Gastroesophageal sphincter (tissue), 3 donors: ENCODE data around the gene SHISAL1.

ENCODE experiments used
- EP300 ChIP-seq: sonication (generic); formaldehyde crosslinking; IDR thresholded peaks from one replicate; pipeline ENCODE4 v1.6.1; 2017; ENCODE audit warnings: antibody characterized with exemption, mild to moderate bottlenecking
- POLR2A ChIP-seq, 2 donors: fragments of 450-650 bp; IDR thresholded peaks; one replicate each; pipeline ENCODE4 v1.6.1; 2017; ENCODE audit warnings: antibody characterized with exemption in 2 of 2, mild to moderate bottlenecking in 2 of 2, moderate library complexity in 1 of 2
- POLR2AphosphoS5 ChIP-seq: sonication (generic); formaldehyde crosslinking; IDR thresholded peaks from one replicate; pipeline ENCODE4 v1.6.1; 2017; ENCODE audit warnings: antibody characterized with exemption
- TF ChIP-seq, protein P1 (sequence below), 4 experiments: fragments of 200-600 bp in 2 of 4; fragments of 450-650 bp in 2 of 4; sonication (generic) in 1 of 4; IDR thresholded peaks; one replicate each; pipeline ENCODE4 v1.5.1; 2017 to 2019; ENCODE audit warnings: antibody characterized with exemption in 4 of 4, mild to moderate bottlenecking in 2 of 4, moderate library complexity in 2 of 4

DNA sequence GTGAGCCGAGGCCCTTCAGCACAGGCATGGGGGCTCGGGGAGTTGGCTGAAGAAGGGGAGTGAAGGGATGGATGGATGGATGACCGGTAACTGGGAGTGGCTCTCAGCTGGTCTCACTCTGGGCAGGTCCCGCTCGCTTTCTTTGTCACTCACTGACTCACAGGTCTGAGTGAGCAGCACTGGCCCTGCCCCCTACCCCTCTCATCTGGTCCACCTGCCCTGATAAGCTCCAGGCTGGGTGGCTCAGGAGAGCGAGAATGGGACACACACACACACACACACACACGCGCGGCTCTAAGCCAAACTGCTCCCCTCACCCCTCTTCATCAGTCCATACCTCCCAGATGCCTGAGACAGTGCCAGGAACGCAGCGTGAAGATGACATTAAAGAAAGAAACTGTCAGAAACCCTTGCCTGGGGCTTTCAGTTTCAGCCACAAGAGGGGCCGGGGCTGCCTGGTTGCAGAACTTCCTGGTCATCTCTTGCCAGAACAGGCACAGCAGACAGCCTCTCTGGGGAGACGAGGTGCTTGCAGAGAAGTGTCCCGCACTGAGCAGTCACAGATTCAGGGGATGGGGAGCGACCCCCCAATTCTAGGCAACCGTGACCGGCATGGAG is 16.5 kb upstream of the SHISAL1 start:
- TF ChIP-seq POLR2AphosphoS5, result no peak
- TF ChIP-seq, protein P1, sequence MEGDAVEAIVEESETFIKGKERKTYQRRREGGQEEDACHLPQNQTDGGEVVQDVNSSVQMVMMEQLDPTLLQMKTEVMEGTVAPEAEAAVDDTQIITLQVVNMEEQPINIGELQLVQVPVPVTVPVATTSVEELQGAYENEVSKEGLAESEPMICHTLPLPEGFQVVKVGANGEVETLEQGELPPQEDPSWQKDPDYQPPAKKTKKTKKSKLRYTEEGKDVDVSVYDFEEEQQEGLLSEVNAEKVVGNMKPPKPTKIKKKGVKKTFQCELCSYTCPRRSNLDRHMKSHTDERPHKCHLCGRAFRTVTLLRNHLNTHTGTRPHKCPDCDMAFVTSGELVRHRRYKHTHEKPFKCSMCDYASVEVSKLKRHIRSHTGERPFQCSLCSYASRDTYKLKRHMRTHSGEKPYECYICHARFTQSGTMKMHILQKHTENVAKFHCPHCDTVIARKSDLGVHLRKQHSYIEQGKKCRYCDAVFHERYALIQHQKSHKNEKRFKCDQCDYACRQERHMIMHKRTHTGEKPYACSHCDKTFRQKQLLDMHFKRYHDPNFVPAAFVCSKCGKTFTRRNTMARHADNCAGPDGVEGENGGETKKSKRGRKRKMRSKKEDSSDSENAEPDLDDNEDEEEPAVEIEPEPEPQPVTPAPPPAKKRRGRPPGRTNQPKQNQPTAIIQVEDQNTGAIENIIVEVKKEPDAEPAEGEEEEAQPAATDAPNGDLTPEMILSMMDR (IDR thresholded peaks at IDR 0.05), result no peak
- TF ChIP-seq EP300, result no peak
- TF ChIP-seq POLR2A (IDR thresholded peaks at IDR 0.05), result no peak
